ENCODE measurements around the gene TBC1D14. TPM values are rescaled to one million over a fixed set of nuclear protein-coding genes. Genes with fewer than 3 reads are reported as not detected.

The TBC1D14 gene
- total and polyA plus RNA-seq, 9 of the 15 experiments (the other 6 are each of a cell fraction or from before 2014, with no cell fraction given), result 2.1 to 59.6 (median 44.8) TPM

GRCh38 chr4:7007944-7008343 is 98.3 kb downstream of the TBC1D14 start:
- BruUV-seq (replicated peaks), result no TSS peak
- Histone ChIP-seq H4K20me1 (replicated peaks; ENCODE audit: control insufficient read depth, insufficient read depth, low read length) (0 out of 2 replicates have a peak, but pooled peaks cover 6% of the 10 kb centered on the region), H3K27me3 (ENCODE audit: control insufficient read depth in 2 of 2, insufficient read depth in 2 of 2, low read length in 2 of 2) (no peaks in the 10 kb centered on the region), H3K27ac (ENCODE audit: extremely low read depth, low read depth, low read length) (no peak overlapping the region), H3K4me1 (replicated peaks in 1 of 2; ENCODE audit: control insufficient read depth in 2 of 2, insufficient read depth in 2 of 2, low read length in 2 of 2) (peaks cover 0 to 4% of the 10 kb centered on the region in 2 experiments; a peak in 1 of 5 replicates), H3K9me3 (replicated peaks; ENCODE audit: control insufficient read depth, insufficient read depth, low read depth, low read length) (no peaks in the 10 kb centered on the region), H3K4me3 (no peak overlapping the region), H3K79me2 (ENCODE audit: control insufficient read depth, insufficient read depth, low read length) (no peaks in the 10 kb centered on the region), H3K9me1 (ENCODE audit: control insufficient read depth, insufficient read depth, low read length) (no peaks in the 10 kb centered on the region), H2AFZ (ENCODE audit: low read depth, low read length) (no peak overlapping the region), H3K4me2 (ENCODE audit: insufficient read depth, low read length) (no peak overlapping the region), H3K9ac (ENCODE audit: insufficient read depth in 1 of 2, low read depth in 2 of 2, low read length in 2 of 2) (no peak overlapping the region), H3K36me3 (ENCODE audit: control insufficient read depth, insufficient read depth, low read length) (peaks cover 91% of the 10 kb centered on the region)
- CTCF ChIA-PET (ENCODE audit: low intra/inter-chr PET ratio), result no interaction called here
- POLR2A ChIA-PET, result interaction anchor here (1.4 kb wide), 1 partner anchor 10 kb away, joined by 4 read pairs; no protein-coding TSS in a partner anchor
- FAIRE-seq (no peak), ATAC-seq (peak; percentile 28; the same call in 1 of the 3 replicates), DNase-seq (ENCODE audit: extremely low read depth in 1 of 4, low spot score in 3 of 4) (peak in 1 of 4 experiments; percentile 37)
- intact Hi-C loops (cut with micrococcal nuclease), result no loop called here
- 0 out of 2 replicates have a peak, but pooled peaks have one; percentile 5 for TF ChIP-seq REST (IDR thresholded peaks at IDR 0.05; ENCODE audit: borderline replicate concordance)
- TF ChIP-seq REST (CRISPR knock-in tag; IDR thresholded peaks at IDR 0.05; ENCODE audit: low read depth), result no peak
- 0 out of 2 replicates have a peak, but pooled peaks have one; percentile 15 for TF ChIP-seq NR2C1 (IDR thresholded peaks at IDR 0.05)
- peak; percentile 56 for TF ChIP-seq NR2C1 (tag; IDR thresholded peaks at IDR 0.05)
- TF ChIP-seq HDAC2 (IDR thresholded peaks at IDR 0.05), result no peak
- TF ChIP-seq SOX6 (IDR thresholded peaks at IDR 0.05), result no peak
- TF ChIP-seq MEIS2 (IDR thresholded peaks at IDR 0.05; ENCODE audit: partially characterized antibody), result peak; percentile 13
- TF ChIP-seq EGR1 (conservative IDR thresholded peaks at IDR 0.05), result peak; percentile 55
- 64% methylated on average over 2 of the region's 2 CpGs for WGBS (ENCODE audit: insufficient coverage, low coverage, missing lambda C conversion rate)
- in situ Hi-C loops (cut with MboI), result no loop called here

All from K562 (cell line).